Measurements from ENCODE around the gene THPO. TPM values are rescaled to one million over a fixed set of nuclear protein-coding genes. Genes with fewer than 3 reads are reported as not detected.

The THPO gene
- polyA plus RNA-seq, 1 donor (not counting 4 experiments of a cell fraction or from before 2014, with no cell fraction given) = not detected

DNA sequence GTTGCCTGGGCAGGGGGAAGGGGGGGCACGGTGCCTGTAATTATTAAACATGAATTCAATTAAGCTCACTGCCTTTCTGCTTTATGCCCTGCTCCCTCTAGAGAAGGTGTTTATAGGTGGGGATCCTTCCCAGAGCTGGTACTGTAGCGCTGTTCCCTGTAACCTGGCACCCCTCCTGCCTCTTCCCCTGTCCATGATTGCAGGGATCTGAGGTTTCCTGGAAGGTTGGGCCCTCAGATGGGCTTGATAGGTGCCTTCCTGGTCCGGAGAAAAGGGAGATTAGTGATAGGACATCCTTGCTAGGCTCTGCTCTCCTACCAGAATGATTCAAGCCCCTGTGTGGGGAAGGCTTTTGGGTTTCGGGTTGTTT, 42.7 kb downstream of the THPO start:
- Histone ChIP-seq H3K27me3 (ENCODE audit: control insufficient read depth, extremely low read depth, insufficient read depth, low read length) (no peaks in the 10 kb centered on the region), H3K4me2 (ENCODE audit: control insufficient read depth, extremely low read depth, insufficient read depth, low read depth, low read length) (peak overlapping the region; percentile 45), H3K4me1 (ENCODE audit: control insufficient read depth, extremely low read depth, insufficient read depth, low read length) (peaks cover 85% of the 10 kb centered on the region), H3K9ac (ENCODE audit: control insufficient read depth, extremely low read depth, insufficient read depth, low read length) (peak overlapping the region; percentile 88), H3K9me1 (ENCODE audit: control insufficient read depth, extremely low read depth, insufficient read depth, low read length) (peaks cover 3% of the 10 kb centered on the region), H2AFZ (ENCODE audit: control insufficient read depth, low read length) (no peak overlapping the region), H3K27ac (ENCODE audit: control insufficient read depth, insufficient read depth, low read length) (peak overlapping the region; percentile 85), H3K79me2 (ENCODE audit: control insufficient read depth, insufficient read depth, low read length) (peaks cover 25% of the 10 kb centered on the region), H3K9me3 (ENCODE audit: control insufficient read depth, low read depth, low read length) (no peaks in the 10 kb centered on the region), H3K4me3 (ENCODE audit: control insufficient read depth in 2 of 3, extremely low read depth in 1 of 3, insufficient read depth in 2 of 3, low read depth in 1 of 3, low read length in 3 of 3) (peak overlapping the region in 1 of 3 experiments; percentile 78), H3K36me3 (ENCODE audit: control insufficient read depth in 2 of 2, extremely low read depth in 1 of 2, insufficient read depth in 2 of 2, low read length in 2 of 2) (peaks cover 34 to 37% of the 10 kb centered on the region in 2 experiments), H4K20me1 (ENCODE audit: control insufficient read depth, extremely low read depth, insufficient read depth, low read length) (peaks cover 14% of the 10 kb centered on the region)
- dilution Hi-C loops (cut with MboI; ENCODE audit: extremely low pct_ligation_motif_present, low sequenced_read_pairs) = no loop called here
- FAIRE-seq (no peak), DNase-seq (ENCODE audit: low read depth, low spot score) (no peak)
- TF ChIP-seq EZH2 (IDR thresholded peaks at IDR 0.05; ENCODE audit: low read length) = no peak
- TF ChIP-seq, protein P1, sequence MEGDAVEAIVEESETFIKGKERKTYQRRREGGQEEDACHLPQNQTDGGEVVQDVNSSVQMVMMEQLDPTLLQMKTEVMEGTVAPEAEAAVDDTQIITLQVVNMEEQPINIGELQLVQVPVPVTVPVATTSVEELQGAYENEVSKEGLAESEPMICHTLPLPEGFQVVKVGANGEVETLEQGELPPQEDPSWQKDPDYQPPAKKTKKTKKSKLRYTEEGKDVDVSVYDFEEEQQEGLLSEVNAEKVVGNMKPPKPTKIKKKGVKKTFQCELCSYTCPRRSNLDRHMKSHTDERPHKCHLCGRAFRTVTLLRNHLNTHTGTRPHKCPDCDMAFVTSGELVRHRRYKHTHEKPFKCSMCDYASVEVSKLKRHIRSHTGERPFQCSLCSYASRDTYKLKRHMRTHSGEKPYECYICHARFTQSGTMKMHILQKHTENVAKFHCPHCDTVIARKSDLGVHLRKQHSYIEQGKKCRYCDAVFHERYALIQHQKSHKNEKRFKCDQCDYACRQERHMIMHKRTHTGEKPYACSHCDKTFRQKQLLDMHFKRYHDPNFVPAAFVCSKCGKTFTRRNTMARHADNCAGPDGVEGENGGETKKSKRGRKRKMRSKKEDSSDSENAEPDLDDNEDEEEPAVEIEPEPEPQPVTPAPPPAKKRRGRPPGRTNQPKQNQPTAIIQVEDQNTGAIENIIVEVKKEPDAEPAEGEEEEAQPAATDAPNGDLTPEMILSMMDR (optimal IDR thresholded peaks at IDR 0.05 in 1 of 3, IDR thresholded peaks at IDR 0.05 in 1 of 3, conservative IDR thresholded peaks at IDR 0.05 in 1 of 3; ENCODE audit: extremely low read depth in 1 of 3, insufficient read depth in 2 of 3, low read length in 3 of 3) = no peak

DNA sequence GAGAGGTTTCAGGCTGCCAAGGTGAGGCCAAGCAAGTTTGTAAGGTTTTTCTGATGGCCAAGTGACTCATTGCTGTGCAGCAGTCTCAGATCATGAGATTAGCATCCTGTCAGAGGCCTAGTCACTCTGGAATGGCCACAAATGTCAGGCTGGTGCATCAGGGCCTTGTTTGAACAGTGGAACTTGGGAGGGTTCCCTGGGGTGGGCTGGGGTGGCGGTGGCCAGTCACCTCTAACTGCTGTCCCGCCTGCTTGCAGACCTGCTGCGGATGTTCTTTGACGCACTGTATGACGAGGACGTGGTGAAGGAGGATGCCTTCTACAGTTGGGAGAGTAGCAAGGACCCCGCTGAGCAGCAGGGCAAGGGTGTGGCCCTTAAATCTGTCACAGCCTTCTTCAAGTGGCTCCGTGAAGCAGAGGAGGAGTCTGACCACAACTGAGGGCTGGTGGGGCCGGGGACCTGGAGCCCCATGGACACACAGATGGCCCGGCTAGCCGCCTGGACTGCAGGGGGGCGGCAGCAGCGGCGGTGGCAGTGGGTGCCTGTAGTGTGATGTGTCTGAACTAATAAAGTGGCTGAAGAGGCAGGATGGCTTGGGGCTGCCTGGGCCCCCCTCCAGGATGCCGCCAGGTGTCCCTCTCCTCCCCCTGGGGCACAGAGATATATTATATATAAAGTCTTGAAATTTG, 43.4 kb downstream of the THPO start:
- no peaks in the 10 kb centered on the region for H3K9me3 ChIP-seq (ENCODE audit: control insufficient read depth, low read depth, low read length)
- peaks cover 14% of the 10 kb centered on the region for H4K20me1 ChIP-seq (ENCODE audit: control insufficient read depth, extremely low read depth, insufficient read depth, low read length)
- peak; percentile 79 for FAIRE-seq
- H3K4me2 ChIP-seq (ENCODE audit: control insufficient read depth, extremely low read depth, insufficient read depth, low read depth, low read length) = peak overlapping the region; percentile 15
- no peak for DNase-seq (ENCODE audit: low read depth, low spot score)
- peaks cover 3% of the 10 kb centered on the region for H3K9me1 ChIP-seq (ENCODE audit: control insufficient read depth, extremely low read depth, insufficient read depth, low read length)
- dilution Hi-C loops (cut with MboI; ENCODE audit: extremely low pct_ligation_motif_present, low sequenced_read_pairs) = no loop called here
- H3K4me3 ChIP-seq (ENCODE audit: control insufficient read depth in 2 of 3, extremely low read depth in 1 of 3, insufficient read depth in 2 of 3, low read depth in 1 of 3, low read length in 3 of 3) = no peak overlapping the region
- peaks cover 36 to 40% of the 10 kb centered on the region in 2 experiments for H3K36me3 ChIP-seq (ENCODE audit: control insufficient read depth in 2 of 2, extremely low read depth in 1 of 2, insufficient read depth in 2 of 2, low read length in 2 of 2)
- H3K9ac ChIP-seq (ENCODE audit: control insufficient read depth, extremely low read depth, insufficient read depth, low read length) = peak overlapping the region; percentile 88
- peaks cover 23% of the 10 kb centered on the region for H3K79me2 ChIP-seq (ENCODE audit: control insufficient read depth, insufficient read depth, low read length)
- H3K27me3 ChIP-seq (ENCODE audit: control insufficient read depth, extremely low read depth, insufficient read depth, low read length) = no peaks in the 10 kb centered on the region
- H3K27ac ChIP-seq (ENCODE audit: control insufficient read depth, insufficient read depth, low read length) = peak overlapping the region; percentile 85
- TF ChIP-seq EZH2 (IDR thresholded peaks at IDR 0.05; ENCODE audit: low read length) = no peak
- TF ChIP-seq, protein P1 (optimal IDR thresholded peaks at IDR 0.05 in 1 of 3, IDR thresholded peaks at IDR 0.05 in 1 of 3, conservative IDR thresholded peaks at IDR 0.05 in 1 of 3; ENCODE audit: extremely low read depth in 1 of 3, insufficient read depth in 2 of 3, low read length in 3 of 3) = no peak
- H3K4me1 ChIP-seq (ENCODE audit: control insufficient read depth, extremely low read depth, insufficient read depth, low read length) = peaks cover 83% of the 10 kb centered on the region
- no peak overlapping the region for H2AFZ ChIP-seq (ENCODE audit: control insufficient read depth, low read length)
